Measurements from ENCODE around the gene RGS1. TPM values are rescaled to one million over a fixed set of nuclear protein-coding genes. Genes with fewer than 3 reads are reported as not detected.

The RGS1 gene
- total RNA-seq, 2 experiments from 2014 or later = 13.8 to 15.7 TPM

DNA sequence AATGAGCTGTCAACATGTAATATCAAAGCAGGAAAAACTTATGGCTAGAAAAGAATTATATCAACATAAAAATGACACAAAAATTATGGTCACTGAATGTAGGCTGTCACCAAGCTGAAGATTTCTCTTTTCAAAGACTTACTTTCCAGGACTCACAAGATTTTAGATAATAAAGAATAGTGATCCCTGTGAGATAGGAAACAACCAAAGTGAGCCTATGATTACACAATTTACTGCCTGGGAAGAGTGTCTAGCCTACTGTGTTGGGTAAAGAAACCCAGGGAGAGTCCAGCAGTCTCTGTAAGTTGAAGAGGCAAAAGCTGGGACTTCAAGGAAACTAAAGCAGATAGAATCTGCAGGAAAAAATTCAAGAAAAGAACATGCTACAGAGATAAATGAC lies 20.2 kb upstream of the RGS1 start:
- H3K4me1 Mint-ChIP-seq (ENCODE audit: low read depth) = peaks cover 36% of the 10 kb centered on the region
- ChIA-PET POLR2A (no interaction called here), CTCF (interaction anchor here (1.0 to 2.0 kb wide), 2 partner anchors 10 to 16 kb away, joined by 4 to 8 read pairs; no protein-coding TSS in a partner anchor)
- DNase-seq (no peak), ATAC-seq (no peak)
- H3K36me3 Mint-ChIP-seq (ENCODE audit: low read depth) = peaks cover 6% of the 10 kb centered on the region
- no peak overlapping the region for H3K4me3 Mint-ChIP-seq
- H3K27ac Mint-ChIP-seq = no peak overlapping the region
- H3K27me3 Mint-ChIP-seq (ENCODE audit: low read depth) = no peaks in the 10 kb centered on the region
- H3K9me3 Mint-ChIP-seq (ENCODE audit: insufficient read depth) = no peaks in the 10 kb centered on the region

- POLR2A ChIA-PET = interaction anchor here (0.5 kb wide), 1 partner anchor 656 kb away, joined by 3 read pairs; no protein-coding TSS in a partner anchor
- H3K4me1 Mint-ChIP-seq (ENCODE audit: low read depth) = peaks cover 27% of the 10 kb centered on the region
- DNase-seq (no peak), ATAC-seq (no peak)
- no peaks in the 10 kb centered on the region for H3K27me3 Mint-ChIP-seq (ENCODE audit: low read depth)
- CTCF ChIA-PET = interaction anchor here (0.8 to 1.3 kb wide), 3 partner anchors 12 to 84 kb away, joined by 3 read pairs; no protein-coding TSS in a partner anchor
- H3K27ac Mint-ChIP-seq = no peak overlapping the region
- H3K9me3 Mint-ChIP-seq (ENCODE audit: insufficient read depth) = no peaks in the 10 kb centered on the region
- no peak overlapping the region for H3K4me3 Mint-ChIP-seq
- peaks cover 5% of the 10 kb centered on the region for H3K36me3 Mint-ChIP-seq (ENCODE audit: low read depth)
Measured at GRCh38 chr1:192557841-192558595, 17.6 kb upstream of the RGS1 start.

DNA sequence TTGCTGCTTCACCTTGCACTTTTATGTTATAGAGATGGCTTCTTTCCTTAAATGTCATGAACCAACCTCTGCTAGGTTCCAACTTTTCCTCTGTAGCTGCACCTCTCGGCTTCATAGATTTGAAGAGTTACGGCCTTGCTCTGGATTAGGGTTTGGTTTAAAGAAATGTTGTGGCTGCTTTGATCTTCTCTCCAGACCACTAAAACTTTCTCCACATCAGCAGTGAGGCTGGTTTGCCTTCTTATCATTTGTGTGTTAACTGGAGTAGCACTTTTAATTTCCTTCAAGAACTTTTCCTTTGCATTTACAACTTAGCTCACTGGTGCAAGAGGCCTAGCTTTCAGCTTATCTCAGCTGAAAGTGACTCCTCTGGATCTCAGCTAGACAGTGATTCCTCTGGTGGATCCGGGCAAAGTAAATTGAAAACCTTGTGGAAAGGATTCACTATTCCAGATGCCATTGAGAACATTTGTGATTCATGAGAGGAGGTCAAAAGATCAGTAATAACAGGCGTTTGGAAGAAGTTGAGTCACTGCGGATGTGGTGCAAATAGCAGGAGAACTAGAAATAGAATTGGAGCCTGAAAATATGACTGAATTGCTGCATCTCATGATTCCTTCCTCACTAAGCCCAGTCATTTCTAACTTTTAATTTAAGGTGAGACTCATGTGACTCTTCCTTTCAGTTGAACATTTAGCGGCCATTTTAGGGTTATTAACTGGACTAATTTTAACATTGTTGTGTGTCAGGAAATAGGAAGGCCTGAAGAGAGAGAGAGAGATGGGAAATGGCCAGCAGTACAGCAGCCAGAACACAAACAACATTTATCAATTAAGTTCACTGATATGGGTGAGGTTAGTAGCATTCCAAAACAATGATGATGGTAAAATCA lies 16.2 kb upstream of the RGS1 start:
- ATAC-seq = no peak
- Mint-ChIP-seq H3K36me3 (ENCODE audit: low read depth) (peaks cover 2% of the 10 kb centered on the region), H3K27ac (no peak overlapping the region), H3K27me3 (ENCODE audit: low read depth) (no peaks in the 10 kb centered on the region), H3K4me3 (no peak overlapping the region), H3K9me3 (ENCODE audit: insufficient read depth) (no peaks in the 10 kb centered on the region), H3K4me1 (ENCODE audit: low read depth) (peaks cover 23% of the 10 kb centered on the region)
- POLR2A ChIA-PET = no interaction called here
- no peak for DNase-seq
- CTCF ChIA-PET = interaction anchor here (0.8 to 1.0 kb wide), 2 partner anchors 13 to 19 kb away, joined by 3 read pairs; no protein-coding TSS in a partner anchor

- no peak for ATAC-seq
- no peaks in the 10 kb centered on the region for H3K27me3 Mint-ChIP-seq (ENCODE audit: low read depth)
- ChIA-PET POLR2A (no interaction called here), CTCF (interaction anchor here (1.1 kb wide), 1 partner anchor 8 kb away, joined by 3 read pairs; no protein-coding TSS in a partner anchor)
- DNase-seq = no peak
- H3K27ac Mint-ChIP-seq = no peak overlapping the region
- H3K36me3 Mint-ChIP-seq (ENCODE audit: low read depth) = peaks cover 2% of the 10 kb centered on the region
- peaks cover 35% of the 10 kb centered on the region for H3K4me1 Mint-ChIP-seq (ENCODE audit: low read depth)
- H3K9me3 Mint-ChIP-seq (ENCODE audit: insufficient read depth) = no peaks in the 10 kb centered on the region
- no peak overlapping the region for H3K4me3 Mint-ChIP-seq
Measured at GRCh38 chr1:192561301-192561700, 14.3 kb upstream of the RGS1 start.

DNA sequence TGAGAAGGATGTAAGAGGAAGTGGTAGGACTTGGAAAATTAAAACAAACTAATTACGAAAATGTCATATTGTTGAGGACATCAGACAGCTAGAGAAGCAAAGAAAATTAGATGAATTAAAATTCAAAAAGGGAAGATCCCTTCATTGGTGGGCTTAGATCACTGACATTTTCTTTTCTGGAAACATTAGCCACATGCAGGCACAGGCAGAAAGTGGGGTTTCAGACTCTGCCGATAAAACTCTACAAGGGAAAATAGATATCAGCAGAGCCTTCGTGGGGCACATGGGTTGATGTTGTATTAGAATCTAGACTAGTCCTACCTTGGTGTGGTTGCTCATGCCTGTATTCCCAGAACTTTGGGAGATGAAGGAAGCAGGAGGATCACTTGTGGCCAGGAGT lies 12.4 kb upstream of the RGS1 start:
- no peak for DNase-seq
- peak overlapping the region; percentile 5 for H3K27ac Mint-ChIP-seq
- POLR2A ChIA-PET = no interaction called here
- H3K9me3 Mint-ChIP-seq (ENCODE audit: insufficient read depth) = no peaks in the 10 kb centered on the region
- peaks cover 44% of the 10 kb centered on the region for H3K4me1 Mint-ChIP-seq (ENCODE audit: low read depth)
- H3K36me3 Mint-ChIP-seq (ENCODE audit: low read depth) = peaks cover 2% of the 10 kb centered on the region
- ATAC-seq = no peak
- no peak overlapping the region for H3K4me3 Mint-ChIP-seq
- no peaks in the 10 kb centered on the region for H3K27me3 Mint-ChIP-seq (ENCODE audit: low read depth)
- CTCF ChIA-PET = interaction anchor here (1.2 kb wide), 1 partner anchor 28 kb away, joined by 3 read pairs; no protein-coding TSS in a partner anchor

DNA sequence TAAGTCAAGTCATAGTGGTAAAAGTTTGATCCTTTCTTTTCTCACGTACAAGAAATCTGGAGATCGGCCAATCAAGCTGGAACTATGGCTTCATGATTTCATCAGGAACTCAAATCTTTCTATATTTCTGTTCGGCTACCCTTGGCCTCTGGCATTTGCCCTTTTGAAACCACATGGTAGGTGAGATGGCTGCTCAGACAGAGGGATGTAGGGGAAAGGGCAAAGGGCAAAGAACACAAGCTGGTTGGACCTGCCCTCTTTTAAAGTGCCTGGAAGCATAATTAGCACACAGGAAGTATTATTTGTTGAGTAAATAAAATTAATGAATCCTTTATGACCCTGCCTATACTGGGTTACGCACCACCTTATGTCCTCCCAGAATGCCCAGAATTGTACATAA lies 11.5 kb upstream of the RGS1 start:
- CTCF ChIA-PET = interaction anchor here (1.2 kb wide), 1 partner anchor 27 kb away, joined by 3 read pairs; no protein-coding TSS in a partner anchor
- no peak overlapping the region for H3K27ac Mint-ChIP-seq
- H3K4me1 Mint-ChIP-seq (ENCODE audit: low read depth) = peaks cover 42% of the 10 kb centered on the region
- DNase-seq (no peak), ATAC-seq (no peak)
- H3K4me3 Mint-ChIP-seq = no peak overlapping the region
- H3K9me3 Mint-ChIP-seq (ENCODE audit: insufficient read depth) = no peaks in the 10 kb centered on the region
- H3K27me3 Mint-ChIP-seq (ENCODE audit: low read depth) = no peaks in the 10 kb centered on the region
- H3K36me3 Mint-ChIP-seq (ENCODE audit: low read depth) = peaks cover 2% of the 10 kb centered on the region
- POLR2A ChIA-PET = no interaction called here

GRCh38 chr1:192565946-192566345 lies 9.6 kb upstream of the RGS1 start:
- Mint-ChIP-seq H3K4me1 (ENCODE audit: low read depth) (peaks cover 40% of the 10 kb centered on the region), H3K36me3 (ENCODE audit: low read depth) (peaks cover 10% of the 10 kb centered on the region), H3K4me3 (no peak overlapping the region), H3K9me3 (ENCODE audit: insufficient read depth) (peaks cover 7% of the 10 kb centered on the region), H3K27ac (no peak overlapping the region), H3K27me3 (ENCODE audit: low read depth) (no peaks in the 10 kb centered on the region)
- no peak for DNase-seq
- ChIA-PET CTCF (no interaction called here), POLR2A (no interaction called here)
- no peak for ATAC-seq

DNA sequence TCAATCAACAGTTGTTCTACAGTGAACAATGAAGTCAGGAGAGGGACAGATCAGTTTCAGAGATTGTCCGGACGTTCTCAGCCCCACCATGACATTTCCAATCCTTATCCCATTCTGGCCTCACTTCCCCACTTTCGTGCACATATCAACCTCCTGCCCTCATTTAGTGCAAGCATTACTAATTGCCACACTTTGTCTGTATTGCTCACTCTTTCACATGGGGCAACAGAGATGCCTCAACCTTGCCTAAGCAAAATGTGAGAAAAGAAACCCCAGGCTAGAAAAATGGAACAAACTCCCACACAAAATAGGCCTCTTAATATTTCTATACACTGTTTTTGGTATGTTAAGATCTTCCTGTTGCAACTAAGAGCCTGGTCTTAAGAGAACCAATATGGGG lies 8.9 kb upstream of the RGS1 start:
- H3K4me3 Mint-ChIP-seq = no peak overlapping the region
- H3K27ac Mint-ChIP-seq = no peak overlapping the region
- H3K36me3 Mint-ChIP-seq (ENCODE audit: low read depth) = peaks cover 16% of the 10 kb centered on the region
- no peaks in the 10 kb centered on the region for H3K27me3 Mint-ChIP-seq (ENCODE audit: low read depth)
- ChIA-PET POLR2A (no interaction called here), CTCF (interaction anchor here (1.3 to 2.9 kb wide), 3 partner anchors 13 to 50 kb away, joined by 4 to 12 read pairs (median 6); no protein-coding TSS in a partner anchor)
- H3K4me1 Mint-ChIP-seq (ENCODE audit: low read depth) = peaks cover 42% of the 10 kb centered on the region
- ATAC-seq (no peak), DNase-seq (no peak)
- H3K9me3 Mint-ChIP-seq (ENCODE audit: insufficient read depth) = peaks cover 7% of the 10 kb centered on the region

DNA sequence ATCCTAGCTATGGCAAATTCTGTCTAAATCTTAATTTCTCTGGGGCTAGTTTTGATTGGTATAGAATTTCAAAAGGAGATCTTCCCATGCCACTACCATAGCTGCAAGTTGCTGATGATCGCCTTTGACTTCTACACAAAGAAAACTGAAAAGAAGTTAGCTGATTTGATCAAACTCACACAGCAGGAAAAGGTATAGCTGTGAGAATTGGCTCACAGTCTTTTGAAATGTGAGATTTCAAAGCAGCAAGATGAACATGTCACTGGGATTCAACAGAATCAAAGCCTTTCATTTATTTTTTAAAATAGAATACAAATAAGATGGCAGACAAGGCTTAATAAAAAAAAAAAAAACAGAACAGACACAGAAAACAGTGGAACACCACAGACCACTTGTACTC lies 7.5 kb upstream of the RGS1 start:
- CTCF ChIA-PET = interaction anchor here (1.0 to 2.9 kb wide), 5 partner anchors 10 to 51 kb away, joined by 3 to 12 read pairs (median 4); no protein-coding TSS in a partner anchor
- H3K9me3 Mint-ChIP-seq (ENCODE audit: insufficient read depth) = peaks cover 7% of the 10 kb centered on the region
- ATAC-seq = no peak

DNA sequence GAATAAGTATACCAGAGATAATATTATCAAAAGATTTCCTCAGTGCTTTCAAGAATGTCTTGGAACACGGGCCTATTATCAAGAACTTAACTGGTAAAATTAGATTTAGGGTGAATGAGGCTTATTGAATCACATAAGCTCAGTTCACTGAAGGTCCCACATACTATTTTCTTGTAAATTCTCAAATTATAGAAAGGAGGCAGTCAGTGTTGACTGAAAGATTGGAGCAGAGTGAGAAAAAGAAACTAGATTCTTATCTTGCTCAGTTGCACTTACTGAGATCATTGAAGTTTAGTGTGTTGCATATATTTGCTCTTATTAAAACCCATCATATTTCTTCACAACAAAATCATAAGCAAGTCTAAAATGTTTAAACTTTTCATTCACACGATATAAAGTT lies 3.9 kb upstream of the RGS1 start:
- ATAC-seq = peak; percentile 47
- no peak overlapping the region for H3K4me3 Mint-ChIP-seq
- ChIA-PET POLR2A (no interaction called here), CTCF (interaction anchor here (0.8 to 1.7 kb wide), 5 partner anchors 21 to 97 kb away, joined by 3 to 4 read pairs (median 4); no protein-coding TSS in a partner anchor)
- H3K27me3 Mint-ChIP-seq (ENCODE audit: low read depth) = no peaks in the 10 kb centered on the region
- no peak for DNase-seq
- peaks cover 7% of the 10 kb centered on the region for H3K9me3 Mint-ChIP-seq (ENCODE audit: insufficient read depth)
- peaks cover 67% of the 10 kb centered on the region for H3K4me1 Mint-ChIP-seq (ENCODE audit: low read depth)
- H3K27ac Mint-ChIP-seq = peak overlapping the region; percentile 42
- H3K36me3 Mint-ChIP-seq (ENCODE audit: low read depth) = peaks cover 19% of the 10 kb centered on the region

More for the DNA sequence above, 7.5 kb upstream of the RGS1 start:
- Mint-ChIP-seq H3K36me3 (ENCODE audit: low read depth) (peaks cover 13% of the 10 kb centered on the region), H3K27ac (no peak overlapping the region), H3K4me1 (ENCODE audit: low read depth) (peaks cover 50% of the 10 kb centered on the region), H3K27me3 (ENCODE audit: low read depth) (no peaks in the 10 kb centered on the region), H3K4me3 (no peak overlapping the region)
- no peak for DNase-seq
- POLR2A ChIA-PET = interaction anchor here (0.6 to 0.7 kb wide), 2 partner anchors 11 to 38 kb away, joined by 3 to 6 read pairs; no protein-coding TSS in a partner anchor

GRCh38 chr1:192573499-192573898 lies 2.1 kb upstream of the RGS1 start:
- Mint-ChIP-seq H3K27me3 (ENCODE audit: low read depth) (no peaks in the 10 kb centered on the region), H3K4me3 (no peak overlapping the region), H3K36me3 (ENCODE audit: low read depth) (peaks cover 29% of the 10 kb centered on the region), H3K4me1 (ENCODE audit: low read depth) (peaks cover 79% of the 10 kb centered on the region), H3K27ac (peak overlapping the region; percentile 21), H3K9me3 (ENCODE audit: insufficient read depth) (peaks cover 7% of the 10 kb centered on the region)
- DNase-seq (no peak), ATAC-seq (no peak)
- POLR2A ChIA-PET = no interaction called here
- CTCF ChIA-PET = interaction anchor here (1.4 to 1.5 kb wide), 2 partner anchors 27 to 32 kb away, joined by 3 to 9 read pairs; no protein-coding TSS in a partner anchor

All from activated CD8-positive, alpha-beta T cell treated with anti-CD3 and anti-CD28 coated beads, Interleukin-2, amount 10 ng/mL, durations not matched to agents 7 days and 5 days (primary cell).